ENCODE results near the gene SIRT3. TPM values are rescaled to one million over a fixed set of nuclear protein-coding genes. Genes with fewer than 3 reads are reported as not detected.

SIRT3 gene
- total and polyA plus RNA-seq, 2 of the 13 experiments (the other 11 are each of a cell fraction or from before 2014, with no cell fraction given): 15.1 to 18.2 TPM

- ATAC-seq (no peak), FAIRE-seq (no peak), DNase-seq (ENCODE audit: low spot score) (no peak)
- Histone ChIP-seq H4K20me1 (ENCODE audit: insufficient read depth, low read length) (no peaks in the 10 kb centered on the region), H3K27me3 (ENCODE audit: control insufficient read depth in 1 of 2, insufficient read depth in 2 of 2, low read length in 2 of 2) (peaks cover 0 to 7% of the 10 kb centered on the region in 2 experiments; a peak in 1 of 5 replicates), H3K9me3 (ENCODE audit: low read length) (no peaks in the 10 kb centered on the region), H3K79me2 (ENCODE audit: insufficient read depth, low read length) (no peaks in the 10 kb centered on the region), H3K9ac (ENCODE audit: insufficient read depth, low read depth, low read length) (no peak overlapping the region), H3K27ac (ENCODE audit: extremely low read length, insufficient read depth, low read length) (no peak overlapping the region), H3K4me2 (ENCODE audit: low read depth, low read length) (no peak overlapping the region), H3K4me1 (ENCODE audit: insufficient read depth, low read length) (peaks cover 8% of the 10 kb centered on the region; the same call in 1 of the 2 replicates), H2AFZ (ENCODE audit: low read length) (no peak overlapping the region), H3K36me3 (replicated peaks in 1 of 2; ENCODE audit: control insufficient read depth in 1 of 2, insufficient read depth in 2 of 2, low read length in 2 of 2) (peaks cover 18 to 31% of the 10 kb centered on the region in 2 experiments; a peak in 4 of 5 replicates), H3K4me3 (replicated peaks in 1 of 3; ENCODE audit: insufficient read depth in 1 of 3, low read depth in 2 of 3, low read length in 3 of 3) (no peak overlapping the region)
- in situ Hi-C loops (cut with HindIII; ENCODE audit: extremely low pct_ligation_motif_present, low pct_unique_long_range_greater_than_20kb) (no loop called here), intact Hi-C loops (cut with micrococcal nuclease; ENCODE audit: unreplicated experiment) (no loop called here)
- CTCF ChIA-PET (ENCODE audit: low intra/inter-chr PET ratio, low total read pairs): no interaction called here
- no peak for TF ChIP-seq ZSCAN22 (CRISPR knock-in tag; IDR thresholded peaks at IDR 0.05)
- TF ChIP-seq GZF1 (CRISPR knock-in tag; IDR thresholded peaks at IDR 0.05): no peak
- TF ChIP-seq HIVEP1 (CRISPR knock-in tag; IDR thresholded peaks at IDR 0.05): no peak
- no peak for TF ChIP-seq ZNF124 (CRISPR knock-in tag; IDR thresholded peaks at IDR 0.05)
- no peak for TF ChIP-seq RARA (CRISPR knock-in tag; IDR thresholded peaks at IDR 0.05)
- TF ChIP-seq XBP1 (CRISPR knock-in tag; IDR thresholded peaks at IDR 0.05): no peak
- no peak for TF ChIP-seq ZNF644 (CRISPR knock-in tag; IDR thresholded peaks at IDR 0.05; ENCODE audit: low read depth)
- no peak for TF ChIP-seq ZNF530 (CRISPR knock-in tag; IDR thresholded peaks at IDR 0.05; ENCODE audit: low read depth)
- no peak for TF ChIP-seq ETS1 (CRISPR knock-in tag; IDR thresholded peaks at IDR 0.05)
- TF ChIP-seq ZBTB43 (CRISPR knock-in tag; conservative IDR thresholded peaks at IDR 0.05): no peak
- TF ChIP-seq ZNF687 (CRISPR knock-in tag; IDR thresholded peaks at IDR 0.05): no peak
- TF ChIP-seq MLX (CRISPR knock-in tag; IDR thresholded peaks at IDR 0.05): no peak
- TF ChIP-seq ZNF292 (CRISPR knock-in tag; IDR thresholded peaks at IDR 0.05; ENCODE audit: borderline replicate concordance, low read depth): no peak
- no peak for TF ChIP-seq MTA3 (CRISPR knock-in tag; IDR thresholded peaks at IDR 0.05)
- TF ChIP-seq ZNF737 (CRISPR knock-in tag; IDR thresholded peaks at IDR 0.05; ENCODE audit: borderline replicate concordance): no peak
- no peak for TF ChIP-seq GPN1 (CRISPR knock-in tag; IDR thresholded peaks at IDR 0.05; ENCODE audit: borderline replicate concordance)
- no peak for TF ChIP-seq ATM (IDR thresholded peaks at IDR 0.05; ENCODE audit: borderline replicate concordance)
- no peak for TF ChIP-seq HNRNPUL1 (IDR thresholded peaks at IDR 0.05; ENCODE audit: low read depth, low read length)
- POLR2A ChIA-PET: no interaction called here
- WGBS (ENCODE audit: low lambda C conversion rate): 43% methylated on average over 3 of the region's 3 CpGs
- BruUV-seq (replicated peaks): no TSS peak
Measured at GRCh38 chr11:255176-255575, 19.0 kb upstream of the SIRT3 start.
